Stimulated activated CD8-positive, alpha-beta memory T cell treated with anti-CD3 and anti-CD28 coated beads, Interleukin-7, amount 100 ng/mL, for 1 hour (primary cell): ENCODE data around the gene HBE1.
"Not testable (repeated sequence)": the region's sequence is repeated elsewhere in the genome, so short reads cannot be mapped to it uniquely, and the experiment has no call there.

Experiments
- DNase-seq, 2 donors: peaks; one replicate each; pipeline ENCODE4 v3.0.0-alpha.2; 2020; ENCODE audit warnings: low read depth in 2 of 2

HBE1 gene

GRCh38 chr11:5285703-5286340, 16.1 kb upstream of the HBE1 start:
- DNase-seq, result no peak

- no peak for DNase-seq
Observed at GRCh38 chr11:5284637-5285036, 14.9 kb upstream of the HBE1 start.

GRCh38 chr11:5283882-5284281, 14.1 kb upstream of the HBE1 start:
- DNase-seq, result no peak

GRCh38 chr11:5283086-5283485, 13.3 kb upstream of the HBE1 start:
- DNase-seq, result no peak

- no peak for DNase-seq
Observed at GRCh38 chr11:5282628-5283027, 12.9 kb upstream of the HBE1 start.

GRCh38 chr11:5281596-5281995, 11.9 kb upstream of the HBE1 start:
- DNase-seq, result no peak

- no peak for DNase-seq
Observed at GRCh38 chr11:5280582-5281102, 10.9 kb upstream of the HBE1 start.

- no peak for DNase-seq
Observed at GRCh38 chr11:5279471-5280090, 9.8 kb upstream of the HBE1 start.

- DNase-seq, result no peak
Observed at GRCh38 chr11:5277807-5278382, 8.2 kb upstream of the HBE1 start.

GRCh38 chr11:5276697-5277096, 7.0 kb upstream of the HBE1 start:
- no peak for DNase-seq

GRCh38 chr11:5275369-5276110, 5.8 kb upstream of the HBE1 start:
- no peak for DNase-seq

- no peak for DNase-seq
Observed at GRCh38 chr11:5274395-5274794, 4.7 kb upstream of the HBE1 start.

GRCh38 chr11:5272395-5273017, 2.8 kb upstream of the HBE1 start:
- DNase-seq, result no peak

GRCh38 chr11:5267033-5267563, 2.6 kb downstream of the HBE1 start:
- DNase-seq, result no peak

GRCh38 chr11:5266609-5267008, 3.1 kb downstream of the HBE1 start:
- no peak for DNase-seq

GRCh38 chr11:5265832-5266231, 3.9 kb downstream of the HBE1 start:
- DNase-seq, result no peak

- DNase-seq, result no peak
Observed at GRCh38 chr11:5258543-5259262, 11.0 kb downstream of the HBE1 start.

- DNase-seq, result no peak
Observed at GRCh38 chr11:5257296-5257695, 12.4 kb downstream of the HBE1 start.

- DNase-seq, result not testable (repeated sequence)
Observed at GRCh38 chr11:5254646-5255413, 14.9 kb downstream of the HBE1 start, which contains the start of gene HBG2. Gene HBG2, minus strand, starts transcription at chr11:5254781. Its CDS starts 53 bp downstream, at chr11:5254728.

- DNase-seq, result not testable (repeated sequence)
Observed at GRCh38 chr11:5254023-5254422, 15.7 kb downstream of the HBE1 start.
